ENCODE results near the gene KRTAP2-3. TPM values are rescaled to one million over a fixed set of nuclear protein-coding genes. Genes with fewer than 3 reads are reported as not detected.
"Not testable (repeated sequence)": the region's sequence is repeated elsewhere in the genome, so short reads cannot be mapped to it uniquely, and the experiment has no call there.

KRTAP2-3 gene
- total RNA-seq, 2 experiments from 2014 or later, result not detected

DNA sequence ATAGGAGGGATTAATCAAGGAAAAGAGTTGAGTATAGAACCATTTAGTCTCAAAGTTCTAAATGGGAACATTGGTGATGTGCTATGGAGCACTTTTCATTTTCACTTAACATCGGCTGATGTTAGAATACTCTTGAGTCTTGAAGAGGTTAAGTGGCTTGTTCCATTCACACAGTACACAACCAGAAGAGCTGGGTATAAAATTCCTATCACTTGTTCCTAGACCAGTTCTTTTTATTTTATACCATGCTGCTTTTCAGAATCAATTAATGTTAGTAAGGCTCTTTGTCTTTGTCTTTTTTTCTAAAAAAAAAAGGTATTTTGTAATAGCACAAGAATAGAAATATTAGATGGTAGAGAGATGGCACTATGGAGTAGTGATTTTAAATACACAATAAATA, 17.0 kb downstream of the KRTAP2-3 start:
- POLR2A ChIA-PET, result no interaction called here
- ATAC-seq, result no peak
- Mint-ChIP-seq H3K36me3 (ENCODE audit: low read depth) (no peaks in the 10 kb centered on the region), H3K27me3 (peaks cover 13% of the 10 kb centered on the region), H3K4me3 (no peak overlapping the region), H3K4me1 (ENCODE audit: low read depth) (peaks cover 3% of the 10 kb centered on the region), H3K9me3 (peaks cover 6% of the 10 kb centered on the region), H3K27ac (no peak overlapping the region)
- CTCF ChIA-PET, result no interaction called here
- no peak for DNase-seq
- intact Hi-C loops (cut with micrococcal nuclease), result no loop called here
- TF ChIP-seq, protein P1, sequence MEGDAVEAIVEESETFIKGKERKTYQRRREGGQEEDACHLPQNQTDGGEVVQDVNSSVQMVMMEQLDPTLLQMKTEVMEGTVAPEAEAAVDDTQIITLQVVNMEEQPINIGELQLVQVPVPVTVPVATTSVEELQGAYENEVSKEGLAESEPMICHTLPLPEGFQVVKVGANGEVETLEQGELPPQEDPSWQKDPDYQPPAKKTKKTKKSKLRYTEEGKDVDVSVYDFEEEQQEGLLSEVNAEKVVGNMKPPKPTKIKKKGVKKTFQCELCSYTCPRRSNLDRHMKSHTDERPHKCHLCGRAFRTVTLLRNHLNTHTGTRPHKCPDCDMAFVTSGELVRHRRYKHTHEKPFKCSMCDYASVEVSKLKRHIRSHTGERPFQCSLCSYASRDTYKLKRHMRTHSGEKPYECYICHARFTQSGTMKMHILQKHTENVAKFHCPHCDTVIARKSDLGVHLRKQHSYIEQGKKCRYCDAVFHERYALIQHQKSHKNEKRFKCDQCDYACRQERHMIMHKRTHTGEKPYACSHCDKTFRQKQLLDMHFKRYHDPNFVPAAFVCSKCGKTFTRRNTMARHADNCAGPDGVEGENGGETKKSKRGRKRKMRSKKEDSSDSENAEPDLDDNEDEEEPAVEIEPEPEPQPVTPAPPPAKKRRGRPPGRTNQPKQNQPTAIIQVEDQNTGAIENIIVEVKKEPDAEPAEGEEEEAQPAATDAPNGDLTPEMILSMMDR (IDR thresholded peaks at IDR 0.05), result no peak

DNA sequence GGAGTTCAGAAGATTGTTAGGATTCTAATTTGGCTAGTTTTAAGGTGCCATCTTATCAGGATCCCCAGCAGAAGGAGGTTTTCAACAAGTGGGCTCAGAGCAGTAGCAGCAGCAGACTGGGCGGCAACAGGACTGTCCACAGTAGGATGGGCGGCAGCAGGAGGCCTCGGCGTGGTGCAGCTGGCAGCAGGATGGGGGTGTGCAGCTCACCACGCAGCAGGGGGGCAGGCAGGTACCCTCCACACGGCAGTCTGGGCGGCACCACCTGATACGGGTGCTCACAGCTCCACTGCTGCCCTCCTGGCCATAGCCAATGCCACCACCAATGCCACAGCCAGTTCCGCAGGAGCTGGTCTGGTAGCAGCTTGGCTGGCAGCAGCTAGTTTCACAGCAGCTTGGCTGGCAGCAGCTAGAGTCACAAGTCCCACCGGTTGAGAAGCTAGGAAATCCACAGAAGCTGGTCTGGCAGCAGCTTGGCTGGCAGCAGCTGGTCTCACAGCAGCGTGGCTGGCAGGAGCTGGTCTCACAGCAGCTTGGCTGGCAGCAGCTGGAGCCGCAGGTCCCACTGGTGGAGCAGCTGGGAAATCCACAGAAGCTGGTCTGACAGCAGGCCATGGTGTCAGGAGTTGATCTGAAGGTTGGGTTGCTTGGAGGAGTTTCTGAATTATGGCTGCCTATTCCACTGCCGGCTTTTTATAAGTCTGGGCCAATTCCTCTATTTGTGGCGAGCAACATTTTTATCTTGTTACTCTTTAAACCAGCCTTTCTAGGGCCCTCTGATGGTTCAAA, 18.9 kb downstream of the KRTAP2-3 start, which contains the start of gene KRTAP1-1:
Gene KRTAP1-1 (minus strand): TSS at position 668 of the 789 bp plus-strand sequence. CDS start 53 bp downstream, at position 615.
- CTCF ChIA-PET; H3K27ac Mint-ChIP-seq; H3K4me3 Mint-ChIP-seq; POLR2A ChIA-PET; H3K9me3 Mint-ChIP-seq; DNase-seq; H3K27me3 Mint-ChIP-seq; intact Hi-C loops (cut with micrococcal nuclease); H3K4me1 Mint-ChIP-seq (ENCODE audit: low read depth); ATAC-seq; H3K36me3 Mint-ChIP-seq (ENCODE audit: low read depth): not testable (repeated sequence)

DNA sequence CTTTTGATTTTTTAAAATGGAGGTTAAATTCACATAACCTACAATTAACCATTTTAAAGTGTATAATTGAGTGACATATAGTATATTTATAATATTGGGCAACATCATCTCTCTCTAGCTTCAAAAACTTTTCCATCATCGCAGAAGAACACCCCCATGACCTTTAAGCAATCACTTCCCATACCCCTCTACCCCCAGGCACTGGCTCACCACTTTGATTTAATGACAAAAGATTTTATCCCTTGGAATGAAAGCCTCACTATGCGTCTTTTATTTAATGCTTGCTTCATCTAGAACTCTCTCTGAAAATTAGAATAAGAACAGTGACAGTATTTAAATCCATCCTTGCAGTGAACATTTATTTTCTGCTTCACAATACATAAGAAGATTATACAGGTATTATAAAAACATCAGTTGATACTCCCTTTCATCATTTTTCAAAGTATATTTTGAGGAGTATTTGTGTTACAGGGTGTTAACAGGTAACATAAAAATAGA, 22.0 kb downstream of the KRTAP2-3 start:
- Mint-ChIP-seq H3K9me3 (peaks cover 1% of the 10 kb centered on the region), H3K36me3 (ENCODE audit: low read depth) (no peaks in the 10 kb centered on the region), H3K4me3 (no peak overlapping the region), H3K27me3 (peaks cover 3% of the 10 kb centered on the region), H3K27ac (no peak overlapping the region), H3K4me1 (ENCODE audit: low read depth) (no peaks in the 10 kb centered on the region)
- intact Hi-C loops (cut with micrococcal nuclease), result no loop called here
- POLR2A ChIA-PET, result no interaction called here
- TF ChIP-seq, protein P1 (IDR thresholded peaks at IDR 0.05), result no peak
- ATAC-seq (no peak), DNase-seq (no peak)
- CTCF ChIA-PET, result interaction anchor here (0.8 kb wide), 1 partner anchor 21 kb away, joined by 3 read pairs; no protein-coding TSS in a partner anchor

DNA sequence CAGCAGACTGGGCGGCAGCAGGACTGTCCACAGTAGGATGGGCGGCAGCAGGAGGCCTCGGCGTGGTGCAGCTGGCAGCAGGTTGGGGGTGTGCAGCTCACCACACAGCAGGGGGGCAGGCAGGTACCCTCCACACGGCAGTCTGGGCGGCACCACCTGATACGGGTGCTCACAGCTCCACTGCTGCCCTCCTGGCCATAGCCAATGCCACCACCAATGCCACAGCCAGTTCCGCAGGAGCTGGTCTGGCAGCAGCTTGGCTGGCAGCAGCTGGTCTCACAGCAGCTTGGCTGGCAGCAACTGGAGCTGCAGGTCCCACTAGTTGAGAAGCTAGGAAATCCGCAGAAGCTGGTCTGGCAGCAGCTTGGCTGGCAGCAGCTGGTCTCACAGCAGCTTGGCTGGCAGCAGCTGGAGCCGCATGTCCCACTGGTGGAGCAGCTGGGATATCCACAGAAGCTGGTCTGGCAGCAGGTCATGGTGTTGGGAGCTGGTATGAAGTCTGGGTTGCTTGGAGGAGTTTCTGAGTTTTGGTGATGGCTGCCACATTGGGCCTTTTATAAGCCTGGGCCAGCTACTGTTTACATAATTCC, 25.5 kb downstream of the KRTAP2-3 start, which contains the start of gene KRTAP1-3:
Gene KRTAP1-3 (minus strand): TSS at position 529 of the 590 bp plus-strand sequence. CDS start 53 bp downstream, at position 476.
- DNase-seq; POLR2A ChIA-PET; H3K4me3 Mint-ChIP-seq; H3K36me3 Mint-ChIP-seq (ENCODE audit: low read depth); ATAC-seq; intact Hi-C loops (cut with micrococcal nuclease); H3K9me3 Mint-ChIP-seq; H3K4me1 Mint-ChIP-seq (ENCODE audit: low read depth); H3K27ac Mint-ChIP-seq; CTCF ChIA-PET: not testable (repeated sequence)
- peaks cover 13% of the 10 kb centered on the region for H3K27me3 Mint-ChIP-seq

DNA sequence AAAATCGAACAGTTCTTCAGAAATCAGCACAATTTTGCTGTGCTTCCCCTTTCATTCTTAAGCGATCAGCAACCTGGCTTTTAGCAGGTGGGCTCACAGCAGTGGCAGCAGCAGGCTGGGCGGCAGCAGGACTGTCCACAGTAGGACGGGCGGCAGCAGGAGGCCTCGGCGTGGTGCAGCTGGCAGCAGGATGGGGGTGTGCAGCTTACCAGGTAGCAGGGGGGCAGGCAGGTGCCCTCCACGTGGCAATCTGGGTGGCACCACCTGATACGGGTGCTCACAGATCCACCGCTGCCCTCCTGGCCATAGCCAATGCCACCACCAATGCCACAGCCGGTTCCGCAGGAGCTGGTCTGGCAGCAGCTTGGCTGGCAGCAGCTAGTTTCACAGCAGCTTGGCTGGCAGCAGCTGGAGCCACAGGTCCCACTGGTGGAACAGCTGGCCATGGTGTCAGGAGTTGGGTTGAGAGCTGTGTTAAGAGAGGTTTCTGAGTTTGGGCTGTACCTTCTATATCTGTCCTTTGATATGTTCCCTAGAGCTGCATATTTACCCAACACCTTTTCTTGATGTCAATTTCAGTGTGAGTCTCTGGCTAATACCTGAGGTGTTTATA, 30.2 kb downstream of the KRTAP2-3 start, which contains the start of gene KRTAP1-4:
Gene KRTAP1-4 (minus strand): TSS at position 563 of the 613 bp plus-strand sequence. CDS start 117 bp downstream, at position 446.
- POLR2A ChIA-PET, result no interaction called here
- TF ChIP-seq, protein P1 (IDR thresholded peaks at IDR 0.05), result no peak
- DNase-seq, result no peak
- peaks cover 19% of the 10 kb centered on the region for H3K27me3 Mint-ChIP-seq
- H3K9me3 Mint-ChIP-seq, result no peaks in the 10 kb centered on the region
- no peaks in the 10 kb centered on the region for H3K4me1 Mint-ChIP-seq (ENCODE audit: low read depth)
- no peak within 1 kb of the TSS for H3K4me3 Mint-ChIP-seq
- intact Hi-C loops (cut with micrococcal nuclease), result no loop called here
- ATAC-seq, result no peak
- no peak within 1 kb of the TSS for H3K27ac Mint-ChIP-seq
- CTCF ChIA-PET, result no interaction called here
- H3K36me3 Mint-ChIP-seq (ENCODE audit: low read depth), result no peaks in the 10 kb centered on the region

All from activated CD8-positive, alpha-beta T cell treated with anti-CD3 and anti-CD28 coated beads for 36 hours (primary cell).